Lung microvascular endothelial cell (primary cell): ENCODE measurements around the gene ATP1B1. TPM values are rescaled to one million over a fixed set of nuclear protein-coding genes. Genes with fewer than 3 reads are reported as not detected.
"Not testable (repeated sequence)": the region's sequence is repeated elsewhere in the genome, so short reads cannot be mapped to it uniquely, and the experiment has no call there.

Experiments
- DNase-seq, 2 donors: peaks; one replicate each; pipeline versions ENCODE4 v3.0.0 to v3.0.0-alpha.2; 2010; ENCODE audit warnings: low read depth in 2 of 2
- total RNA-seq: library from RNA; depleted of rRNA; stranded (reverse); fragments of >200 nt; gene quantifications from 2 replicates; pipeline ENCODE4 v1.2.1, GENCODE V29; 2014

Gene ATP1B1
- total RNA-seq, 1 donor from 2014 or later, result 2.6 TPM

GRCh38 chr1:169141356-169141755 is 34.9 kb downstream of the ATP1B1 start:
- DNase-seq, result no peak

DNA sequence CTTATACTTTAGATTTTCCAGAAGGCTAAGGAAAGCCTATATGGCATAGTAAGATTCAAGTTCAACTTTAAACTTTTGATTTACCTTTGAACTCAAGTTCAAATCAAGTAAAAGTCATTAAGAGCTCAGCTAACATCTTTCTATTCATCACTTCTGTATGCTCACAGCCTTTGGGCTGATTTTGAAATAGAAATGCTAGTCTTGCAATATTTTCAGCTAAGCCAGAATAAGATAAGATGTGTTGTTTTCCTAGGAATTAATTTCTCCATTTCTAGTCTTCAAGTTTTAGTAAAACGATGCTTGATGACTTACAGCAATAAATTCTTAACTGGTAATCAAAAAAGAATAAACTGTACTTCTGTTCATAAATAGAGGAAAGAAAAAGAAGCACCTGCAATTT is 35.6 kb downstream of the ATP1B1 start:
- DNase-seq, result no peak

DNA sequence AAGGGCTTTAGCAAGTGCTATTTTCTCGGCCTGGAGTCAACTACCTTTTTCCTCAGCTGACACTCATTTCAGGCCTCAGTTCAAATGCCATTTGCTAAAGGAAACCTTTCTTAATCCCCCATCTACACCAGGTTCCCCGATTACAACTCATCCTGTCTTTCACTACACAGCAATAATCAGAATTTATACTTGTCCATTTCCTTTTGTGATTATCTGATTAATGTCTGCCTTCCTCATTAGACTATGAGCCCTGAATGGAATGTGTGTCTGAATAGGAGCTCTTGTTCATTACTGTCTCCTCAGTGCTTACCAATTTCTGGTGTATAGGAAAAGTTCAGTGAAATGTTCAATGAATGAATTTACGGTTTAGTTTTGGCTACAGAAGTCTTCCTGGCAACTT is 36.9 kb downstream of the ATP1B1 start:
- DNase-seq, result no peak

GRCh38 chr1:169143984-169144383 is 37.5 kb downstream of the ATP1B1 start:
- DNase-seq, result no peak

GRCh38 chr1:169144941-169145626 is 38.6 kb downstream of the ATP1B1 start:
- no peak for DNase-seq

GRCh38 chr1:169146576-169147214 is 40.2 kb downstream of the ATP1B1 start:
- DNase-seq, result no peak

DNA sequence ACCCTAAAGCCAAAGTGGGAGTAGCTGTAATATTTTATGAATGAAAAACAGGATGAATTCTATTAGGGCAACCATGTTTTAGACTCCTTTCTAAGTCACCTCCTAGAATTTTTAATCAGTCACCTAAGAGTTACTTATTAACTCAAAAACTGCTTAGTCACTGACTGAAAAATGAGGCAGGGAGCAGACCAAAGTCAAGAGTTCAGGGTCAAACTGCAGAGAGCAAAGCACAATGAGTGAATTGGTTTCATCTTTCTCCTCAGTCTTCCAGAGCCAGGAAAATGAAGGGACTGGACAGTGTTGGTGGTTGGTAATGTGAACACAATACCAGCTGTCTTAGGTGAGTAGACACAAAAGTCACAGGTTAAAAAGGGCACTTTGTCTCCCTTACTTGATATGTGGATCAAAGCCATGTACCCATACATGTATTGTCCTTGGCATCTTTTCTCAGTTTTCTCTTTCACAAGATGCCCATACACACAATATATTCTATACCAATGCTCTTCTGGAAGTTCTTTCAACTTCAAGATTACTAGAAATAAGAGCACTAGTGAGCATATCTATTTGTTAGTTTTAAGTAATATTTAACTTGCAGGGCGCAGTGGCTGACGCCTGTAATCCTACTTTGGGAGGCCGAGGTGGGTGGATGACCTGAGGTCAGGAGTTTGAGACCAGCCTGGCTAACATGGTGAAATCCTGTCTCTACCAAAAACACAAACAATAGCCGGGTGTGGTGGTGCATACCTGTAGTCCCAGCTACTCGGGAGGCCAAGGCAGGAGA is 42.2 kb downstream of the ATP1B1 start:
- no peak for DNase-seq

DNA sequence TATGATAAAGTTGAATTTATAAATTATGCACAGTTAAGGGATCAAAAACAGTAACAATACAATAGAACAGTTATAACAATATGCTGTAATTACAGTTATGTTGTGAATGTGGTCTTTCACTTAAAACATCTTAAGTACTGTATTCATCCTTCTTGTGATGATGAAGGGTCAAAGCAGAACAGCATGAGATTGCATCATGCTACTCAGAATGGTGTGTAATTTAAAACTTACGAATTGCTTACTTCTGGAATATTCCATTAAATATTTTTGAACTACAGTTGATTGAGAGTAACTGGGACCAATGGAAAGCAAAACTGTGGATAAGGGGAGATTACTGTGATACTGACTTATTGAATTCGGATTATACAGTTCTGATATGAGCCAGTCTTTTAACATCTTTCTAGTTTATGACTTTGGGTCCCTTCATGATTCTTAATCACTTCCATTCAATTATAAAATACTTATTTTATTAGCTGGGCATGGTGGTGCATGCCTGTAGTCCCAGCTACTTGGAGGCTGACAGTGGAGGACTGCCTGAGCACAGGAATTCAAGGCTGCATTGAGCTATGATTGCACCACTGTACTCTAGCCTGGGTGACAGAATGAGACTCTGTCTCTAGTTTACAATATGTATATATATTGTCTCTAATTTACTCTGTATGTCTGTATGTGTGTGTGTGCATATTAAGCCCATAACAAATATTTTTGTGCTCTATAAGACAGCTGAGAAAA is 43.2 kb downstream of the ATP1B1 start:
- no peak for DNase-seq

DNA sequence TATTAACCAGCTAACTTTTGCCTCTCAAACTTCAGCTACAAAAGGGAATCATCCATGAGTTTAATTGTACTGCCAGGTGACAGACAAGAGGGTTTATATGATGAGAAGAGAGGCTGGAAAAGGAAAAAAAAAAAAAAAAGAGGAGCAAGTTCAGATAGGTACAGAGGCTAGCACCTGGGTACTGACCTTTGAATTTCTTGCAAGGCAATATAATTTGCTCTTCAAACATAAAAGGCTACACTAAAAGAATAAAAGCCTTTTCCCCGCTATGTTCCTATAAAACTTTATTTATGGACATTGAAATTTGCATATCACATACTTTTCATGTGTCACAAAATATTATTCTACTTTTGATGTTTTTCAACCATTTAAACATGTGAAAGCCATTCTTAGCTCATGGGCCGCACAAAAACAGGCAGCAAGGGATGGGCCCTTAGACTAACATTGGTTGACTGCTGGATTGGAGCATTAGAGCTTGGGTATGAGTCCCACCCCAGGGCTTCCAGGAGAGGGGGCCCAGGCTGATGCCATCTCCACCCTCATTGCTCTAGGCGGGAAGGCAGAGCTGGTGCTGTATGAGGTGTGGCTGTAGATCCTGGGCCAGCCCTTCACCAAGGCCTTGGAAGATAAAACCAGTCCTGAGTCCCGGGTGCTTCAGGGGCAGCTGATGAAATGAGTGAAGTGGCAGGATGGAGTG is 44.3 kb downstream of the ATP1B1 start:
- no peak for DNase-seq

DNA sequence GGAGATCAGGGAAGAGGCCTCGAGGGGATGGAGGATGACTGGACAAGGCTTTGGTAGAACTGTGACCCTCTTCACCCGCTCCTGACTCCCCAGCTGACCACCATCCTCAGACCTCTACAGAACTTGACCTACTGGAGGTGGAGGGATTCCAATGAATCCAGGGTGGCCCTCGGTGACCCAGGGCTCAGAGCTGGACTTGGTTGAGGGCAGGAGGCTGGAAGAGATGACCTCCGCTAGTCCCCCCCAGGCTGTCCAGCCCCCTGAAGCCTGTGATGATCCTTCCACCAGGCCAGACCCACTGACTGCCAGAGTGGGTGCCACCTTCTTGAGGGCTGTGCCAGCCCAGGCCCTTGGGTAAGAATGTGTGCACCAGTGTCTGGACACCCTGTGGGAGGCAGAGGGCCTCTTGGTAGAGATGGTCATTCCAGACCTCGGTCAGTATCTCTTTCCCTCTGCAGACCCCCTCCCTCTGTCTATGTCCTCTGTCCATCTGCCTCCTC is 44.9 kb downstream of the ATP1B1 start:
- no peak for DNase-seq

DNA sequence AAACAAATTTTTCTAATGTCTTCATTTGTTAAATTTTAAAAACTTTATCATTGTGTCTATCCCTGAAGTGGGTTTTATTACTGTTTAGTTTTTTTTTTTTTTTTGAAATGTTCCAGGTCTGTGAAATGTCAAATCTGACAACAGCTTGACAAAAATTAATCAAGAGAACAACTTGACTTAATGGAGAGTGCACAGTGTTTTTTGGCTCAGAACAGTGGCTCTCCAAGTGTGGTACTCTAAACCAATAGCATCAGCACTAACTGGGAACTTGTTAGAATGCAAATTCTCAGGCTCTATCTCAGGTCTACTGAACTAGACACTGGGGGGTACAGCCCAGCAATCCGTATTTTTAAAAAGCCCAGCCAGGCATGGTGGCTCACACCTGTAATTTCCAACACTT is 49.2 kb downstream of the ATP1B1 start:
- DNase-seq, result no peak

- DNase-seq, result no peak
These were observed 50.1 kb downstream of the ATP1B1 start for GRCh38 chr1:169156580-169156979.

DNA sequence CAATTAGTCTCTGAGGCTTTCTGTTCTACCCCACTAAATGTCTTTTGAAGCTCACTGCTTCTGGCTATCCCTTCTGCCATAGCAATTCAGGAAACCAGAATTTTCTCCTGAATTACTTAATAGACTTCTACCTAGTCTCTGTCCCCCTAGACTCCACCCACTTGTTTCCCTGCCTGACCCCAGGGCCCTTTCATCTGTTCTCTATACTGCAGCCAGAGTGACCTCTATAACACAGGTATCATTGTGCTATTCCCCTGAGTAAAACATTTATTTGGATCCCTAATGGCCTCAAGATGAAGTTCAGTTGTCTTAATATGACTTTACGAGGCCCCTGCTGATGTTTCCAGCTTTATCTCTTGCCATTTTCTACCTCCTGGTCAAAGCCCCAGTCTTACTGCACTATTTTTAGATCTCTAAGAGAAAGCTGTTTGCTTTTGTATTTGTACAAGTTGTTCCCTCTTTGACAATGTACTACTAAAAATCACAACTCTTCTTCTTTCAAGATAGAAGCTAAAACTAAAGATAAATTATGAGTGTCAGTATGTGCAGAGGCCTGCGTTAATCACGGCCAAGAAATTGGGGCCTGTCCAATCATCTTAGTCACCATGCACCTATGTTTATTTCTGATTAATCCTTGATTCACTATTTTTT is 54.5 kb downstream of the ATP1B1 start:
- peak in 1 of 2 donors; percentile 11 for DNase-seq

DNA sequence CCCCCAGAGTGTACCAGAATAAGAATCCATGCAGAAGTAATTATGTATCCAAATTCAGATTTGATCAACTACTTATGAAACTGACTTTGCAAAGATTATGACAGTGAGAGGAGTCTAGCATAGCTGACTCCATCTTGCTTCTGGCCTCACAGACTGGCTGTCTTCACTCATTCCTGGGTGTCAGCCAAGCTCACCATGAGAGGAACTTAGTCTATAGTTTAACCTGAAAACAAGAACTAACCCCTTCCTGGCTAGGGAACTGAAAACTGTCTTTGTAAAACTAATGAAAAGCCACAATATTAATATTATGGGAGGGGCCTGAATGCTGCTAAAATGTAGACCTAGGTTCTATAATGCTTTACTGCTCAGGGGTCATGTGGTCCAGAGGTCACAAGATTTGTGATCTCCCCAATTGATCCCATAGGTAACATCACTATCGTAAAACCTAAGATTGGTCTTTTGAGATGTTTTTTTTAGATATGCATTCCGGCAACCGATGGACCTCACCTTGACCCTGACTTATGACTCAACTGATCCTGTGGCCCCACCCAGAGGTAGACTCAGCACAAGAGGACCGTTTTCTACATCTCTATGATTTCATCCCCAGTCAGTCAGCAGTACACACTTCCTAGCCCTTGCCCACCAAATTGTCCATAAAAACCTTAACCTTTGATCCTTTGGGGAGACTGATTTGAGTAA is 55.2 kb downstream of the ATP1B1 start:
- DNase-seq, result peak in 1 of 2 donors; percentile 10

GRCh38 chr1:169163059-169163458 is 56.6 kb downstream of the ATP1B1 start:
- DNase-seq, result peak; percentile 2 to 68

GRCh38 chr1:169175461-169175860 is 69.0 kb downstream of the ATP1B1 start:
- no peak for DNase-seq

DNA sequence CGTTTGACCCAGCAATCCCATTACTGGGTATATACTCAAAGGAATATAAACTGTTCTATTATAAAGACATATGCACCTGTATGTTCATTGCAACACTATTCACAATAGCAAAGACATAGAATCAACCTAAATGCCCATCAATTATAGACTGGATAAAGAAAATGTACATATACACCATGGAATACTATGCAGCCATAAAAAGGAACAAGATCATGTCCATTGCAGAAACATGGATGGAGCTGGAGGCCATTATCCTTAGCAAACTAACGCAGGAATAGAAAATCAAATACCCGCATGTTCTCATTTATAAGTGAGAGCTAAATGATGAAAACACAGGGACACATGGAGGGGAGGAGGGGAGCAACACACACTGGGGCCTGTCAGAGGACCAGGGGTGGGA is 72.9 kb downstream of the ATP1B1 start:
- DNase-seq, result not testable (repeated sequence)

- no peak for DNase-seq
These were observed 73.7 kb downstream of the ATP1B1 start for GRCh38 chr1:169180174-169180573.
